ENCODE measurements around the gene BDP1.
"Not testable (repeated sequence)": the region's sequence is repeated elsewhere in the genome, so short reads cannot be mapped to it uniquely, and the experiment has no call there.

Gene BDP1

DNA sequence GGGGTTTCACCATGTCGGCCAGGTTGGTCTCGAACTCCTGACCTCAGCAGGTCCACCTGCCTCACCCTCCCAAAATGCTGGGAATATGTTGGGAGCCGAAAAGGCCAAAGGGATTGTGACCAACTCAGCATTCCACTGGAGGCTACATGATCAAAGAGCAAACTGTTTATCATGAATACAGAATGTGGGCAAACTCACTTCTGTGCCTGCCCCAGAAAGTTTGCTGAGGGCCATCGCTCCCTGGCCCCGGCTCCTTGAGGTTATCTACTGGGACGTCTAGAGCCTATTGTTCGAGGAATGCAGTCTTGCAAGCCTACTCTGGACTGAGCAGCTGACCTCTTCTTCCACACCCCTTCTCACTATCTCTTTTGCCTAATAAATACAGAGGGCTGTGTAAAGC lies 116.4 kb downstream of the BDP1 start:
- not testable (repeated sequence) for DNase-seq (ENCODE audit: low read depth in 2 of 2)

DNA sequence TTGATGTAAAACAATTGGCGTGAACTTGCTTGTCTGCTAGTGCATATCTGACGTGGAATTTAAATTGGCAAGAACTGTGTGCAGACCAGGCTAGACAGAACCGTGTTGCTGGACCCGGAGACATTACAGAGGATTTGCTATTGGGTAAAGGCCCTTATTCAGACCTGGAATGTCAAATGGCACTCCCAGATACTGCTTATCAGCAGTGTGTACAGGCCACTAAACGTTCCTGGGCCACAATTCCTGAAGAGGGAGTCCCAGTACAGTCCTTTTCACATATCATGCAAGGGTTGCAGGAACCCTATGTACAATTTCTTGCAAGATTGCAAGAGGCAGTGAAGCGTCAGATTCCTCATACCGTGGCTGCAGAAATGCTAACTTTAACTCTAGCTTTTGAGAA lies 118.1 kb downstream of the BDP1 start:
- DNase-seq (ENCODE audit: low read depth in 2 of 2), result no peak

DNA sequence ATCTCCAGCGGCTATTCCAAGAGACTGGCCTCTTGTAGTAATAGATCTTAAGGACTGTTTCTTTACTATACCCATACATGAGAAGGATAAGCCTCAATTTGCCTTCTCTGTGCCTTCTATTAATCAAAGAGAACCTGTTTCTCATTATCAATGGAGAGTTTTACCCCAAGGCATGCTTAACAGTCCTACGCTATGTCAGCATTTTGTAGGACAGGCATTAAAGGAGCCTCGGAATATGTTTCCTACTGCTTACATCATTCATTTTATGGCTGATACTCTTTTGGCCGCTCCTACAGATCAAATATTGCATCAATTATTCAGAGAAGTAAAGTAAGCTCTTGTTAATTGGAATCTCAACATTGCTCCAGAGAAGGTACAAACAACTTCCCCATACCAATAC lies 120.1 kb downstream of the BDP1 start:
- not testable (repeated sequence) for DNase-seq (ENCODE audit: low read depth in 2 of 2)

DNA sequence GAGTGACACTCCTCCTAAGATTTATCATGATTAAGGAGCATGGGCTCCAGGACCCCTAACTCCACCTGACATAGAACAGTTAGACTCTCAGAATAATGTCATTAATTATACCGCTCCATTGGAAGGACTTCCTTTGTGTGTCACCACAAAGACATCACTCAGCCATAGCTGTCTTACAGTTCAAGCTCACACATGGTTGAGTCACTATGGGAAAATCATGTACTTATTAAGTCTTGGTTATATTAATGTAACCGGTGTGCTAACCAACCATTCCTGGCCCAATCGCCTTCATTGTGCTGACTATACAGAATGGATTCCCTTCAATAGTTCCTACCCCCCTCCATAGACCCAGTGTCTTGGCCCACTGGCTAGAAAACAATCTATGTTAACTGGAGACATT lies 120.8 kb downstream of the BDP1 start:
- no peak for DNase-seq (ENCODE audit: low read depth in 2 of 2)

DNA sequence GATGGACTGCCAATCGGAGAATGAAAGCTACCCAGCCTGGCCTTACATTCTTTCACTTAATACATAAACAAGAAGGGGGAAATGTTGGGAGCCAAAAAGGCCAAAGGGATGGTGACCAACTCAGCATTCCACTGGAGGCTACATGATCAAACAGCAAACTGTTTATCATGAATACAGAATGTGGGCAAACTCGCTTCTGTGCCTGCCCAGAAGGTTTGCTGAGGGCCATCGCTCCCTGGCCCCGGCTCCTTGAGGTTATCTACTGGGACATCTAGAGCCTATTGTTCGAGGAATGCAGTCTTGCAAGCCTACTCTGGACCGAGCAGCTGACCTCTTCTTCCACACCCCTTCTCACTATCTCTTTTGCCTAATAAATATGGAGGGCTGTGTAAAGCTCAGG lies 122.4 kb downstream of the BDP1 start:
- DNase-seq (ENCODE audit: low read depth in 2 of 2), result not testable (repeated sequence)

DNA sequence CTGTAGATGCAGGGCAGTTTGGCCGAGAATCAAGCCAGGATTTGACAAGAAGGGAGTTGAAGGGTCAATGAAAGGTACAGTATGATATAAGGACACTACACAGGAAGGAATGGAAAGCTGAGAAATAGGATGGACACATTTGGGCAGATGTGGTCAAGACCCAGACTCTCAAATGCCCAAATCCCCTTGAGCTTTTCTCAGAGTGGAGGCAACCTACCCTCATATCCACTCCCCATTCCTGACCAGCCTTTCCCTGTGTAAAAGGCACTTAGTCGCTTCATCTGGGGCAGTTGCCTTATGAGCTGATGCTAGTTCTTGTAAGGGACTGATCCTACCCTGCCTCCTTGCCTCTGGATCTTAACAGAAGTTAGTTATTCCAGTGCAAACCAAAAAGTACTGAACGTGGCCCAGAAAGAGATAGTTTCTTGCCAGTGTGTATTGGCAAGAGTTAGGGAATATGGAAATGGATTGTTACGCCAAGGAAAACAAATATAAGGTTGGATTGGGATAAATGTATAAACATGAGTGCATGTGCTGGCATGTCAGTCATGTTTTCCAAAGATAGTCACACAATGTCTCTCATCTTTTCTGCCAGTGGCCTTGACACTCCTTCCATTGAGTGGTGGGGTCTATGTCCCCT lies 127.6 kb downstream of the BDP1 start:
- DNase-seq (ENCODE audit: low read depth in 2 of 2), result no peak

DNA sequence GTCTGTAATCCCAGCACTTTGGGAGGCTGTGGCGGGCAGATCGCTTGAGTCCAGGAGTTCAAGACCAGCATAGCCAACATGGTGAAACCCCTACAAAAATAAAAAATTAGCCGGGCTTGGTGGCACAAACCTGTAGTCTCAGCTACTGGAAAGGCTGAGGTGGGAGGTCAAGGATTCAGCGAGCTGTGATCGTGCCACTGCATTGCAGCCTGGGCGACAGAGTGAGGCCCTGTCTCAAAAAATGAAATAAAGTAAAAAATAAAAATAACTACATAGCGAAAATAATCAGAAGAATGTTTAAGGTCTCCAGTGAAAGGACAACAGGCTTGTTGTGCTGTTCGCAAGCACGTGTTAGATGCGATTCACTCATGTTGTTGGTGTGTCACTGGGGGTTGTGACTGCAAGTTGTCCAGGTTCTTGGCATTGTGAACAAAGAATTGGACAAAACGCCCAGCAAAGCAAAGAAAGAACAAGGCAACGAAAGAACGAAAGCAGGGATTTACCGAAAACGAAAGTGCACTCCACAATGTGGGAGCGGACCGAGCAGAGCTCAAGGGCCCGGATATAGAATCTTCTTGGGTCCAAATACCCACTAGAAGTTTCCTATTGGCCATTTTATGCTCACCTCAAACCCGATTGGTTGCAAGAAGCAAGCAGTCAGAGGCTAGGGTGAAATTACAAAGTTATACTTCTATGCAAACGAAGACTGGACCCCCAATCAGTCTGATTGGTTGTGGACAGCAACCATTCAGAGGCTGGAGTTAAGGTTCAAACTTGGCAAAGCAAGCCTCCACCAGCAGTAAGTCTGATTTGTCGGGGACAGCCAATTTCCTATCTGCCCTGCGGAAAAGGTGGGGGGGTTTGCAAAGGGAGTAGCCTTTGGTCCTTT lies 130.8 kb downstream of the BDP1 start:
- no peak for DNase-seq (ENCODE audit: low read depth in 2 of 2)

DNA sequence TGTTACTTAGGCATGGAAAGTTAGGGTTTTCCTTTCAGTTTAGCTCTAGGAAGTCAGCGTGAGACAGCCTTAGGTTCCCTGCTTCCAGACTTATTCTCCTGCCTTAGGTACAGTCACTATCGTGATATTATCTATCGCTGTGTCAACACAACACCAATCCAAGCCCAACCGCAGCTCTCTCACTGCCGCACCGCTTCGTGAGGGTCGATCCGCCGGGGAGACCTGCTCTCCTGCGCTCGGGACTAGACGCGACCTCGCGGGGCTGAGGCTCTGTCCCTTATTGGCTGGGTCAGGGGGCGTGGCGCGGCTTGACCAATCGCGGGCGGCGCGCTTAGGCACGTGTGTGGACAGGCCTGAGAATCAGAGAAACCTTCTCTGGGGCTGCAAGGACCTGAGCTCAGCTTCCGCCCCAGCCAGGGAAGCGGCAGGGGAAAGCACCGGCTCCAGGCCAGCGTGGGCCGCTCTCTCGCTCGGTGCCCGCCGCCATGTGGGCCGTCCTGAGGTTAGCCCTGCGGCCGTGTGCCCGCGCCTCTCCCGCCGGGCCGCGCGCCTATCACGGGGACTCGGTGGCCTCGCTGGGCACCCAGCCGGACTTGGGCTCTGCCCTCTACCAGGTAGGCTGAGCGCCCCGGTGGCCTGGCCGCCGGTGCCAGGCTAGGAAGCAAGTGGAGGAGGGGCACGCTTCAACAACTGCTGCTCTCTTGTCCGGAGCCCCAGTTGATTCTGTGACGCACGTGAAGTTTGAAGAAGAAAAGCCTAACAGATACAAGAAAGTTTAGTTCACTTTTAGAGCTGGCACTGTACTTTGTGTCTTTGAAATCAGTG lies 131.7 kb downstream of the BDP1 start, which contains the start of gene MCCC2:
Gene MCCC2, plus strand, starts transcription at position 400 of the 825 bp plus-strand sequence. Its CDS starts 86 bp downstream, at position 486.
- peak; percentile 86 to 93 for DNase-seq (ENCODE audit: low read depth in 2 of 2)

DNA sequence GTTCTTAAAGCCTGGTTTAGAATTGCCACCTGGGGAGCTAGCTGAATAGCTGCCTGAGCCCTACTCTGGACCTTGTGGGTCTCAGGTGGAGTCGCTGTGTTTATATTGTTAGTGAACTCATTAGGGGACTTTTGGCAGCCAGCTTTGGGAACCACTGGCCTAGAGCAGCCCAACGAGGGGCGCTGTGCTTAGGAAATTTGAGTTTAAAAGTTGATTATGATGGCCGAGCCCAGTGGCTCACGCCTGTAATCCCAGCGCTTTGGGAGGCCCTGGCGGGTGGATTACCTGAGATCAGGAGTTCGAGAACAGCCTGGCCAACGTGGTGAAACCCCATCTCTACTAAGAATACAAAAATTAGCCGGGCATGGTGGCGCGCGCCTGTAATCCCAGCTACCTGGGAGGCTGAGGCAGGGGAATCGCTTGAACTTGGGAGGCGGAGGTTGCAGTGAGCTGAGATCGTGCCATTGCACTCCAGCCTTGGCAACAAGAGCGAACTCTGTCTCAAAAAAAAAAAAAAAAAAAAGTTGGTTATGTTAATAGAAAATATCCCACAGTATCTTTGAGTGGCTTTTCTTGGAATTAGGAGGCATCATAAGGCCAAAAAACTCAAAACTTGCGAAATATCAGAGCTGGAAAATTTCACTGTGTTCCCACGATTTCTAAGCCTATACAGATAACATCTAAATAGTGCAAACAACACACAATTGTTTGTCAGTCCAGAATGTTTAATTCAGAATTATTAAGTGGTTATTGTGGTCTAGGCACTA lies 132.5 kb downstream of the BDP1 start:
- no peak for DNase-seq (ENCODE audit: low read depth in 2 of 2)

DNA sequence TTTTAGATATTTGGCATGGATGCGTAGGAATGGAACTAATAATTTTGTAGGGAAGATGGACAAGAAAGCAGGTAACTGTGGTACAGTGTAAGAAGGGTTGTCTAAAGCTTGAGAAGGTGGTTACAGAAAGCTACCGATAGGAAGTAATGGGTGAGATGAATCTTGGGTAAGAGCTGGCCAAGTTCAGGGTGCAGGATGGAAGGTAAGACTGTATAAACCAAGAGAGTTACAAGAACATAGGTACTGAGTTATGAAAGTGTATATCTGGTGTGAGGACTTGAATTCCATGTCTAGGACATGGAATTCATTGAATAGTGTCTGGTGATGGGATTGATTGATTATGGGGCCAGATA lies 133.1 kb downstream of the BDP1 start:
- no peak for DNase-seq (ENCODE audit: low read depth in 2 of 2)

DNA sequence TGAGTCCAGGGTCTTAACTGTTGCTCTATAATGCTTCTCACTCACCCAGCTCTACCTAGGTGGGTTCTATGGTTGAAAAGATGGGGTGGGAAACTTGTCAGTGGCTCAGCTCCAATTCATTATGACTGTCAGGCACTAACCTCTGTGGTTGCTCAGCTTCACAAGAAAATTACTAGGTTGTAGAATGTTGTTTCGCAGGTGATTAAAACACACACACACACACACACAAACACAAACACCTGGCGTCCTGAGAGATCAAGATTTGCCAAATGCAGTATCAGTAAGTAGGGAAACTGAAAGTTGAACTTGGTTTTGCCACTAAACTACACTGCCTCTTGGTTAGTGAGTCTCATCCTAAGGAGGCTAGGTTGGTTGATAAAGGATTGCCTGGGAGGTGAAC lies 134.5 kb downstream of the BDP1 start:
- DNase-seq (ENCODE audit: low read depth in 2 of 2), result no peak

DNA sequence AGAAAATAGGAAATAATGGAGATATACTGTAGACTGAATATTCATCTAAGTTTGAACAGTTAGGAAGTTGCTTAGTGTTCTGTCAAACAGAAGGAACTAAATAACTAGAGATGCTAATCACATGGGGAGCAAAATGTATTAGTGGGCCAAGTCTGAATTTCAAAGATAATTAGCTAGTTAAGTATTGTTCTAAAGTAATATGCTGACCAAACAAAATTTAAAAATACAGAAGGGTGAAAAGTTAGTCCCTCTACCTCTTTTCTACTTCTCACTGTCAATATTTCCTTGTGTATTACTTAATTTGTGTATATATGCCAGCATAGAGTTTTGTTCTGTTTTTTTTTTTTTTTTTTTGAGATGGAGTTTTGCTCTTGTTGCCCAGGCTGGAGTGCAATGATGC lies 135.6 kb downstream of the BDP1 start:
- no peak for DNase-seq (ENCODE audit: low read depth in 2 of 2)

DNA sequence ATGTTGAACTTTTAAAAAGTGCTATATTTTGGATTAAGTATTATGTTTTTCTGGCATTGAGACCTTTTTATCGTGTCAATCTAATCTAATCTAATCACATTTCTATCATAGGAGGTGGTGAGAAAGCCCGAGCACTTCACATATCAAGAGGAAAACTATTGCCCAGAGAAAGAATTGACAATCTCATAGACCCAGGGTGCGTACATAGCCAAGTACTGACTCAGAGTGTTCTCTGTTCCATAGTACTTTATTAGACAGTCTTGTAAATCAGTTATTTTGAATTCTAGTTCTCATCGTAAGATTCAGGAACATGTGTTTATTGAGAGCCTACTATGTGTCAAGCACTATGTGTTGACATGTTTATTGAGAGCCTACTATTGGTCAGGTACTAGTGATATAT lies 140.7 kb downstream of the BDP1 start:
- no peak for DNase-seq (ENCODE audit: low read depth in 2 of 2)

DNA sequence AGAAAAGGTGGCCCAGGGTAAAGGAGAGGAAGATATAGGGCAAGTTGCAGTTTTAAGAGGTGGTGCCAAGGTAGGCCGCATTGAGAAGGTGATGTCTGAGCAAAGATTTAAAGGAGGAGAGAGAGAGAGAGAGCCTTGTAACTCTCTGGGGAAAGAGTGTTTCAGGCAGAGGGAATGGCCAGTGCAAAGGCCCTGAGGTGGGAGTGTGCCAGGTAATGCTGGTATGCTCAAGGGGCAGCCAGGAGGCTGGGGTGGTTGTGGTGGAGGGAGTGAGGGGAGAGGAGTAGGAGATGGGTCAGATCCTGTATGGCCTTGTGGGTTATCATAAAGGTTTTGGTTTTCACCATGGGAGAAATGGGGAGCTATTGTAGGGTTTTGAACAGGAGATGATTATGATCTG lies 141.6 kb downstream of the BDP1 start:
- DNase-seq (ENCODE audit: low read depth in 2 of 2), result no peak

DNA sequence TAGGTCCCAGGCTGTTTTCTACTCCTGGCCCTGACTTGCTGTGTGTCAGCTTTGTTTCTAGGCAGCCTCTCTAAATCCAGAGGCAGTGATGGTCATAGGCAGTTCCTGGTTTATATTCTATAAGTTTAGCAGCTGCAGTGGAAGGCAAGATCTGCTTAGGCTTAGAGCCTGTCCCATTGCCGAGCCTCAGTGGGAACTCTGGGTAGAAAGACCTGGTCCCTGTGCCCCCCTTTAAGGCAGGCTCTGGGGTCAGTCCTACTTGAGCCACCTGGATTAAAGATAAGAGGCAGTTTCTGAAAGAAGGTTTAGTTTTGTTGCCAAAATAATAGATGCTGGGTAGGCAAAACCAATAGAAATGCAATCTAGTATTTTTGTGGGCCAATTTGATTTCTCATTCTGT lies 145.3 kb downstream of the BDP1 start:
- DNase-seq (ENCODE audit: low read depth in 2 of 2), result no peak

DNA sequence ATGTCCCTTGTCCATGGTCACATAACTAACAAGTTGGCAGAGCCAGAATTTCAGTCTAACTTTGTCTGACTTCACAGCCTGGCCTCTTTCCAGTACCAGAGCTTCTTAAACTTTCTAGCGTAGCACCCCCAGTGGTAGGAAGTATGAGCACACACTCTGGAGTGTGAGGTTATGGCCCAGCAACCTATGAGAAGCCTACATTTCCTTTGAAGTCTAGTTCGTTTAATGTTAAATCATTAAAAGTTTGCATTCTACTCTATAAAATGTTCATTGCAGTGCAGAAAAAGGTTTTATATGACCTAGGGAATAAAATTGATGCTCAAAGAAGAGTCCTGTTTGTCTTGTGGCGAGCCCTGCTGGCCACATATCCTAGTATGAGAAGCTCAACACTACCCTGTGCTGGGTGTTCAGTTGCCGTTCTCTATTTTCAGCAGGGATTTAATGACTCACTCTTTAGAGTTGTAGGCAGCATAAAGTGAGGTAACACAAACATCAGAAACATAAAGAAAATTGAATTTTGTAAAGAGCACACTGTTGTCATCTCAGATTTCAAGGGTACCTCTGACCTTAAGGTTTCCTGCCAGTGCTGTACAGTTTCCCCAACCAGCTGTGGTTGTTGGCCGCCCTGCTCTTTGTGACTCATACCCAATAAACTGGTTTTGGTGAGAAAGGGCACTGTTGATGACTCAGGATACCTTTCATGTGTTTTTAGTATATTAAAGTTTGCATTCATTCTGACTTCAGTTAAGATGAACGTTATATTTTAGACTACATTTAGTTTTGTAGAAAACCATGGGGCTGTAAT lies 146.0 kb downstream of the BDP1 start:
- DNase-seq (ENCODE audit: low read depth in 2 of 2), result peak; percentile 29 to 37

DNA sequence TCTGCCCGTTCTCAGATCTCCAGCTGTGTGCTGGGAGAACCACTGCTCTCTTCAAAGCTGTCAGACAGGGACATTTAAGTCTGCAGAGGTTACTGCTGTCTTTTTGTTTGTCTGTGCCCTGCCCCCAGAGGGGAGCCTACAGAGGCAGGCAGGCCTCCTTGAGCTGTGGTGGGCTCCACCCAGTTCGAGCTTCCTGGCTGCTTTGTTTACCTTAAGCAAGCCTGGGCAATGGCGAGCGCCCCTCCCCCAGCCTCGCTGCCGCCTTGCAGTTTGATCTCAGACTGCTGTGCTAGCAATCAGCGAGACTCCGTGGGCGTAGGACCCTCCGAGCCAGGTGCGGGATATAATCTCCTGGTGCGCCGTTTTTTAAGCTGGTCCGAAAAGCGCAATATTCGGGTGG lies 154.5 kb downstream of the BDP1 start:
- not testable (repeated sequence) for DNase-seq (ENCODE audit: low read depth in 2 of 2)

DNA sequence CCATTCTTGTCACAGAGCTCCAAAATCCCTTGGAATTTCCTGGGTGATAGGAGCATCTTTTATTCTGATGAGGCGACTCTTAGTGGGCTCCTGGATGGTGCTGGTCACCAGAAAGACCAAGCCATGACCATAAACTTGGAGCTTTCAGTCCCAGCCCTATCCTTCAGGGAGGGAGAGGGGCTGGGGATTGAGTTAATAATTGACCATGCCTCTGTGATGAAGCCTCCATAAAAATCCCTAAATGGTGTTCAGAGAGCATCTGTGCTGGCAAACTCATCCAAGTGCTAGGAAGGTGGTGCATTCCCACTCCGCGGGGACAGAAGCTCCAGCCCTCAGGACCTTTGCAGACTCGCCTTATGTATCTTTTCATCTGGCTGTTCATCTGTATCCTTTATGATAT lies 160.4 kb downstream of the BDP1 start:
- no peak for DNase-seq (ENCODE audit: low read depth in 2 of 2)
